ENCODE data around the gene GALNT3. TPM values are rescaled to one million over a fixed set of nuclear protein-coding genes. Genes with fewer than 3 reads are reported as not detected.

GALNT3 gene
- total and polyA plus RNA-seq, 7 donors: 0.16 to 33.5 (median 1.1) TPM

- Histone ChIP-seq H3K4me1 (peaks cover 0 to 18% (median 14%) of the 10 kb centered on the region in 4 donors), H3K27me3 (peaks cover 6 to 29% (median 14%) of the 10 kb centered on the region in 3 donors), H3K9me3 (no peaks in the 10 kb centered on the region), H3K36me3 (no peaks in the 10 kb centered on the region), H3K27ac (no peak overlapping the region), H3K4me3 (no peak overlapping the region)
- no peak for DNase-seq
- TF ChIP-seq EP300 (IDR thresholded peaks at IDR 0.05): no peak
- TF ChIP-seq CTCF (IDR thresholded peaks at IDR 0.05): no peak
- no peak for TF ChIP-seq POLR2AphosphoS5 (IDR thresholded peaks at IDR 0.05)
- TF ChIP-seq POLR2A (IDR thresholded peaks at IDR 0.05): no peak
- intact Hi-C loops (cut with DNase I): no loop called here
- WGBS, 2 donors: 87 to 92% methylated on average over 1 of the region's 1 CpG
Observed at GRCh38 chr2:165790466-165790865, 3.6 kb downstream of the GALNT3 start.

- Histone ChIP-seq H3K9me3 (no peaks in the 10 kb centered on the region), H3K27ac (no peak overlapping the region), H3K27me3 (no peaks in the 10 kb centered on the region), H3K4me3 (no peak overlapping the region), H3K36me3 (no peaks in the 10 kb centered on the region), H3K4me1 (no peaks in the 10 kb centered on the region)
- no peak for TF ChIP-seq EP300 (IDR thresholded peaks at IDR 0.05)
- TF ChIP-seq POLR2A (IDR thresholded peaks at IDR 0.05): no peak
- TF ChIP-seq CTCF (IDR thresholded peaks at IDR 0.05): no peak
- no peak for TF ChIP-seq POLR2AphosphoS5 (IDR thresholded peaks at IDR 0.05)
- intact Hi-C loops (cut with DNase I): no loop called here
- no peak for DNase-seq
- WGBS, 2 donors: 73 to 91% methylated on average over 1 of the region's 1 CpG
Observed at GRCh38 chr2:165787334-165787733, 6.7 kb downstream of the GALNT3 start.

- H3K9me3 ChIP-seq: peaks cover 0 to 4% (median 1%) of the 10 kb centered on the region in 4 donors
- intact Hi-C loops (cut with DNase I): no loop called here
- H3K4me3 ChIP-seq: no peak overlapping the region
- H3K27me3 ChIP-seq: no peaks in the 10 kb centered on the region
- no peaks in the 10 kb centered on the region for H3K36me3 ChIP-seq
- H3K4me1 ChIP-seq: no peaks in the 10 kb centered on the region
- no peak overlapping the region for H3K27ac ChIP-seq
- 97 to 99% methylated on average over 4 of the region's 4 CpGs for WGBS, 2 donors
- no peak for TF ChIP-seq POLR2A (IDR thresholded peaks at IDR 0.05)
- no peak for TF ChIP-seq CTCF (IDR thresholded peaks at IDR 0.05)
- TF ChIP-seq EP300 (IDR thresholded peaks at IDR 0.05): no peak
- TF ChIP-seq POLR2AphosphoS5 (IDR thresholded peaks at IDR 0.05): no peak
- DNase-seq: no peak
Observed at GRCh38 chr2:165779706-165780105, 14.3 kb downstream of the GALNT3 start.

- Histone ChIP-seq H3K9me3 (peaks cover 0 to 4% (median 1%) of the 10 kb centered on the region in 4 donors), H3K27me3 (no peaks in the 10 kb centered on the region), H3K4me1 (no peaks in the 10 kb centered on the region), H3K27ac (no peak overlapping the region), H3K36me3 (no peaks in the 10 kb centered on the region), H3K4me3 (no peak overlapping the region)
- no peak for DNase-seq
- WGBS, 2 donors: 71 to 87% methylated on average over 4 of the region's 4 CpGs
- intact Hi-C loops (cut with DNase I): no loop called here
- no peak for TF ChIP-seq POLR2A (IDR thresholded peaks at IDR 0.05)
Observed at GRCh38 chr2:165778653-165779451, 15.2 kb downstream of the GALNT3 start.

GRCh38 chr2:165778187-165778556 is 15.9 kb downstream of the GALNT3 start:
- no peak for DNase-seq
- Histone ChIP-seq H3K36me3 (no peaks in the 10 kb centered on the region), H3K27ac (no peak overlapping the region), H3K4me1 (no peaks in the 10 kb centered on the region), H3K27me3 (no peaks in the 10 kb centered on the region), H3K4me3 (no peak overlapping the region), H3K9me3 (peaks cover 0 to 4% (median 1%) of the 10 kb centered on the region in 4 donors)
- TF ChIP-seq POLR2A (IDR thresholded peaks at IDR 0.05) (no peak), CTCF (IDR thresholded peaks at IDR 0.05) (no peak), POLR2AphosphoS5 (IDR thresholded peaks at IDR 0.05) (no peak), EP300 (IDR thresholded peaks at IDR 0.05) (no peak)
- intact Hi-C loops (cut with DNase I): no loop called here

All from sigmoid colon (tissue), 7 donors.